LNCAP (cell line): ENCODE measurements around the gene GAB4.

Experiments used
- CTCF ChIP-seq: fragments of 450-650 bp; IDR thresholded peaks from 2 replicates; pipeline ENCODE4 v1.5.1; 2017; ENCODE audit warnings: mild to moderate bottlenecking

GAB4 gene

GRCh38 chr22:17007852-17008731, at the start of gene GAB4:
GAB4 (minus strand) TSS chr22:17008222; CDS start chr22:17008114, 108 bp downstream.
- no peak for TF ChIP-seq CTCF

- no peak for TF ChIP-seq CTCF
Observed at GRCh38 chr22:17056807-17057206, 48.8 kb upstream of the GAB4 start.

- no peak for TF ChIP-seq CTCF
Observed at GRCh38 chr22:17056058-17056457, 48.0 kb upstream of the GAB4 start.

GRCh38 chr22:17047656-17048055, 39.6 kb upstream of the GAB4 start:
- TF ChIP-seq CTCF = no peak

- no peak for TF ChIP-seq CTCF
Observed at GRCh38 chr22:17046566-17047348, 38.7 kb upstream of the GAB4 start.

DNA sequence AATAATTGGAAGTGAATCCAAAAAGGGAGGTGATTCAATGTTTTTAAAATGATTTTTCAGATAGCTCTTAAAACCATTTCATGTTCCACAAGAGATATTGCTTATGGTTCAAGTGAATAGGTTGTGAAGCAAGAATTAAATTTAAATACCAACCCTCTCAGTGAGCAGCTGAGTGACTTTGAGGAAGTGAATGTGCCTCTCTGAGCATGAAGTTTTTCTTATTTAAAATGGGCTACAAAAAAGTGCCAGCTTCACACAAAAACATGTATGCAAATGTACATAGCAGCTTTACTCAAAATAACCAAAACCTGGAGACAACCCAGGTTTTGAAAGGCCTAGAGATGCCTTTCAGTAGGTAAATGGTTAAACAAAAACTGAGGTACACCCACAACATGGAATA, 35.5 kb upstream of the GAB4 start:
- no peak for TF ChIP-seq CTCF

DNA sequence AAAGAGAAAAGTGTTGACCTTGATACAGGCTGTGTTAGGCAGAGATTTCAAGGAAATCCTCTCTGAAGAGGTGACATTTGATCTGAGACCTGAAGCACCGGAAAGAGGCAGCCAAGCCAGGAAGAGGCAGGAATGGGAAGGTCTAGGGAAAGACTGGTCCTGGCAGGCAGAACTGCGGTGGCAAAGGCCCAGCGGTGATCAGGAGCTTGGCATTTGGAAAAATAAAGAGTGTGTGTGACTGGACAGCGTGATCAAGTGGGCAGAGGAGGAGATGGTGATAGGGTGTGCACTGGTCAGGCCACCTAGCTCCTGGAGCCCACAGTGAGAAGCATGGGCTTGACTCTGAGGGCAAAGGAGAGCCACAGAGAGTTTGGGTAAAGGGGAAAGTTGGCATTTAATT, 27.2 kb upstream of the GAB4 start:
- TF ChIP-seq CTCF = no peak
